EL (cell line): ENCODE results near the gene NDUFS7.
"Not testable (repeated sequence)": the region's sequence is repeated elsewhere in the genome, so short reads cannot be mapped to it uniquely, and the experiment has no call there.

Experiments
- DNase-seq: peaks from one replicate; pipeline ENCODE4 v3.0.0-alpha.2; 2016

NDUFS7 gene

GRCh38 chr19:1420085-1420484 is 36.4 kb downstream of the NDUFS7 start:
- not testable (repeated sequence) for DNase-seq

GRCh38 chr19:1420590-1420989 is 36.9 kb downstream of the NDUFS7 start:
- no peak for DNase-seq

GRCh38 chr19:1421218-1421957 is 37.7 kb downstream of the NDUFS7 start:
- DNase-seq, result no peak

GRCh38 chr19:1421958-1422305 is 38.2 kb downstream of the NDUFS7 start:
- DNase-seq, result no peak

GRCh38 chr19:1422360-1422759 is 38.7 kb downstream of the NDUFS7 start:
- DNase-seq, result no peak

- DNase-seq, result no peak
These were observed 39.2 kb downstream of the NDUFS7 start for GRCh38 chr19:1422943-1423342.

- no peak for DNase-seq
These were observed 39.9 kb downstream of the NDUFS7 start for GRCh38 chr19:1423436-1424191.

GRCh38 chr19:1424192-1424955 is 40.7 kb downstream of the NDUFS7 start:
- no peak for DNase-seq

GRCh38 chr19:1425102-1425837 is 41.6 kb downstream of the NDUFS7 start:
- DNase-seq, result no peak

- DNase-seq, result no peak
These were observed 42.2 kb downstream of the NDUFS7 start for GRCh38 chr19:1425902-1426301.

- no peak for DNase-seq
These were observed 43.0 kb downstream of the NDUFS7 start for GRCh38 chr19:1426736-1427135.

GRCh38 chr19:1427221-1427920 is 43.7 kb downstream of the NDUFS7 start:
- DNase-seq, result no peak

- no peak for DNase-seq
These were observed 45.2 kb downstream of the NDUFS7 start for GRCh38 chr19:1428738-1429391.

GRCh38 chr19:1429750-1430149 is 46.0 kb downstream of the NDUFS7 start:
- DNase-seq, result no peak

- DNase-seq, result no peak
These were observed 46.5 kb downstream of the NDUFS7 start for GRCh38 chr19:1430246-1430645.

- no peak for DNase-seq
These were observed 48.2 kb downstream of the NDUFS7 start for GRCh38 chr19:1431759-1432506.

- DNase-seq, result no peak
These were observed 48.8 kb downstream of the NDUFS7 start for GRCh38 chr19:1432507-1432887.

- no peak for DNase-seq
These were observed 49.7 kb downstream of the NDUFS7 start for GRCh38 chr19:1433119-1434039.

- DNase-seq, result no peak
These were observed 50.3 kb downstream of the NDUFS7 start for GRCh38 chr19:1434040-1434366.

- no peak for DNase-seq
These were observed 50.9 kb downstream of the NDUFS7 start for GRCh38 chr19:1434577-1435060.
